Endothelial cell of umbilical vein (primary cell): ENCODE data around the gene SPNS2.

Experiments
- EZH2 ChIP-seq: IDR thresholded peaks from 2 replicates; pipeline ENCODE4 v1.6.1; 2012; ENCODE audit warnings: borderline replicate concordance, low read depth, mild to moderate bottlenecking, moderate library complexity, low read length, inconsistent platforms; ENCODE audit not compliant: severe bottlenecking
- POLR2A ChIP-seq: IDR thresholded peaks from 2 replicates; pipeline ENCODE4 v1.6.1; 2012; ENCODE audit warnings: low read depth, mild to moderate bottlenecking, control low read depth, low read length
- POLR2AphosphoS5 ChIP-seq: IDR thresholded peaks from 2 replicates; pipeline ENCODE4 v1.6.1; 2012; ENCODE audit warnings: low read depth, mild to moderate bottlenecking, control low read depth, low read length, moderate library complexity; ENCODE audit not compliant: insufficient read depth
- TF ChIP-seq, protein P1 (sequence below), 2 donors: IDR thresholded peaks; 1 replicate in 1 of 2; 2 replicates in 1 of 2; pipeline ENCODE4 v1.5.1; 2011; ENCODE audit warnings: low read length in 2 of 2, mild to moderate bottlenecking in 2 of 2, moderate library complexity in 2 of 2, control low read depth in 1 of 2, inconsistent platforms in 1 of 2, low read depth in 1 of 2; ENCODE audit not compliant: insufficient read depth in 1 of 2; ENCODE audit errors: extremely low read depth in 1 of 2

DNA sequence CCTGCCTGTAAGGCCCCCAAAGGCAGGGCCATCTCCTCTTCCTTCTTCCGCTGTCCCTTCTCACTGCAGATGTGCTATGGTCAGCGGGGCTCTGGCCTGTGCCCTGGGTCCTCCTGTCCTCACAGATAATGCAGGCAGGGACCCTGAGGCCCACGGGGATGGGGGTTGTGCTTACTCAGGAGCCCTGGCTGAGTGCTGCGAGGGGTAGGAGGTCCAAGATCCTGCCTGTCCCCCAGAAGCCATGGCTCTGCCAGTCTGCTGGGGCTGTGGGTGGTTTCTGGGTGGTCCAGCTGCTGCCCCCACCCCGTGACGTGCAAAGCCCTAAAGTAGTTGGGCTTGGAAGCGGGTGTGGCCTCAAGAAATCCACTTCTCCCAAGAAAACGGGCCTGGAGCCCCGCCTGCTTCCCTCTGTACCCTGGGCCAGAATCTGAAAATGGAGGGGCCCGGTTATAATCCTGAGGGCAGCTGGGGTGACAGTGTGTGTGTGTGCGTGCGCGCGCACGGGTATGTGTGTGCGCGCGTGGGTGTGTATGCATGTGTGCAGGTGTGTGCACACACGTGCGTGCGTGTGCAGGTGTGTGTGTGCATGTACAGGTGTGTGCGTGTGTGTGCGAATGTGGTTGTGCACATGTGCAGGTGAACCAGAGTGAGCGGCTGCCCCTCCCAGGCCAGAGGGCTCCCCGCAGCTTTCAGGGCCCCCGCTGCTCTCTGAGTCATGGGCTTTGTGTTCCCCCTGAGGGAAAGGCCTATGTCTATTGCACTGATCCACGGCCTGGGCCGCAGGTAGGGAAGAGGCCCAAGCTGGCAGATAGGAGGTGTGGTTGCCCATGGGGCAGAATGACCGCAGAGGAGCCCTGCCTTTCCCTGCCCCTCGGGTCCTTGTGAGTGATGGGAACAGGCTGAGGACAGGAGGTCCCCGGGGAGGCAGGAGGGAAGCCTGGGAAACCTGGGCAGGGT is 13.8 kb downstream of the SPNS2 start:
- TF ChIP-seq, protein P1, sequence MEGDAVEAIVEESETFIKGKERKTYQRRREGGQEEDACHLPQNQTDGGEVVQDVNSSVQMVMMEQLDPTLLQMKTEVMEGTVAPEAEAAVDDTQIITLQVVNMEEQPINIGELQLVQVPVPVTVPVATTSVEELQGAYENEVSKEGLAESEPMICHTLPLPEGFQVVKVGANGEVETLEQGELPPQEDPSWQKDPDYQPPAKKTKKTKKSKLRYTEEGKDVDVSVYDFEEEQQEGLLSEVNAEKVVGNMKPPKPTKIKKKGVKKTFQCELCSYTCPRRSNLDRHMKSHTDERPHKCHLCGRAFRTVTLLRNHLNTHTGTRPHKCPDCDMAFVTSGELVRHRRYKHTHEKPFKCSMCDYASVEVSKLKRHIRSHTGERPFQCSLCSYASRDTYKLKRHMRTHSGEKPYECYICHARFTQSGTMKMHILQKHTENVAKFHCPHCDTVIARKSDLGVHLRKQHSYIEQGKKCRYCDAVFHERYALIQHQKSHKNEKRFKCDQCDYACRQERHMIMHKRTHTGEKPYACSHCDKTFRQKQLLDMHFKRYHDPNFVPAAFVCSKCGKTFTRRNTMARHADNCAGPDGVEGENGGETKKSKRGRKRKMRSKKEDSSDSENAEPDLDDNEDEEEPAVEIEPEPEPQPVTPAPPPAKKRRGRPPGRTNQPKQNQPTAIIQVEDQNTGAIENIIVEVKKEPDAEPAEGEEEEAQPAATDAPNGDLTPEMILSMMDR (IDR thresholded peaks at IDR 0.05; ENCODE audit: extremely low read depth in 1 of 2, insufficient read depth in 1 of 2, low read depth in 1 of 2, low read length in 2 of 2) = no peak
- TF ChIP-seq POLR2A (no peak), EZH2 (no peak), POLR2AphosphoS5 (no peak)
